Heart right ventricle (tissue), 16 donors: ENCODE results near the gene USP24. TPM values are rescaled to one million over a fixed set of nuclear protein-coding genes. Genes with fewer than 3 reads are reported as not detected.
A peak's percentile ranks its signal among the peaks of the same experiment; 100 is the strongest.

Source experiments
- ATAC-seq, 8 donors: fragments of 200-7000 bp; cut with Tn5 transposase; one replicate each; pipeline ENCODE4 v1.9.1; 2020; ENCODE audit warnings: mild to moderate bottlenecking in 8 of 8, moderate library complexity in 8 of 8, moderate number of reproducible peaks in 1 of 8
- DNase-seq, 2 donors: peaks; one replicate each; pipeline ENCODE4 v3.0.0-alpha.2; 2020
- H3K27ac ChIP-seq, 10 donors: fragments of 200-600 bp; sonication (generic) in 2 of 10; one replicate each; pipeline versions ENCODE4 v1.5.0 to v1.8.0; 2020 to 2022; ENCODE audit warnings: mild to moderate bottlenecking in 3 of 10
- H3K27me3 ChIP-seq, 7 donors: fragments of 200-600 bp; one replicate each; pipeline ENCODE4 v1.8.0; 2021 to 2022; ENCODE audit warnings: mild to moderate bottlenecking in 2 of 7
- H3K36me3 ChIP-seq, 9 donors: fragments of 200-600 bp; sonication (generic) in 1 of 9; one replicate each; pipeline versions ENCODE4 v1.5.0 to v1.8.0; 2020 to 2022; ENCODE audit warnings: mild to moderate bottlenecking in 2 of 9
- H3K4me1 ChIP-seq, 9 donors: fragments of 200-600 bp; sonication (generic) in 1 of 9; one replicate each; pipeline versions ENCODE4 v1.5.0 to v1.8.0; 2020 to 2022; ENCODE audit warnings: mild to moderate bottlenecking in 4 of 9
- H3K4me3 ChIP-seq, 10 donors: fragments of 200-600 bp; sonication (generic) in 2 of 10; one replicate each; pipeline versions ENCODE4 v1.5.0 to v1.8.0; 2020 to 2022; ENCODE audit warnings: mild to moderate bottlenecking in 7 of 10, moderate library complexity in 2 of 10
- H3K9me3 ChIP-seq, 11 donors: fragments of 200-600 bp in 10 of 11; sonication (generic) in 2 of 11; one replicate each; pipeline versions ENCODE4 v1.5.0 to v1.8.0; 2013 to 2022; ENCODE audit warnings: mild to moderate bottlenecking in 2 of 11, control low read depth in 1 of 11, moderate library complexity in 1 of 11
- CTCF ChIP-seq, 9 donors: fragments of 200-600 bp; sonication (generic) in 2 of 9; IDR thresholded peaks; one replicate each; pipeline versions ENCODE4 v1.5.0 to v1.8.0; 2021 to 2022; ENCODE audit warnings: antibody characterized with exemption in 9 of 9, mild to moderate bottlenecking in 5 of 9, moderate library complexity in 1 of 9
- WGBS, 2 donors: extraction: QIAGEN DNeasy Blood & Tissue Kit; methylation state at CpG; one replicate each; pipeline ENCODE4 v1.1.7; 2013; ENCODE audit warnings: inconsistent platforms in 1 of 2; 5-methylcytosine and 5-hydroxymethylcytosine counted together
- intact Hi-C, 10 donors: fragments of 100-400 bp; cut with DNase I; formaldehyde crosslinking; loops; one replicate each; pipeline versions ENCODE4 v1.11.1 to v1.14.2; 2022
- polyA plus RNA-seq, 2 donors: library from polyadenylated mRNA; stranded (reverse); fragments of 200-250 nt; gene quantifications; one replicate each; pipeline ENCODE4 v1.2.3, GENCODE V29; 2013
- total RNA-seq, 10 donors: library from RNA; stranded (reverse); fragmentation: NEBNext Ultra II Directional in 3 of 10; extraction: Animal tissue kit (Norgen Biotek cat#: 25700) in 3 of 10; gene quantifications; one replicate each; pipeline versions ENCODE4 v1.2.1 to v1.2.4, GENCODE V29; 2021 to 2023
- donor health status: Arrhythmogenic right ventricular cardiomyopathy.
- donor health status: ischemic (EF 13 %, LVEDD 7.1; RV severe dilation, severe dysfunction).
- donor health status: healthy with polysubstance abuse.
- donor health status: DM: no; HTN: yes; CAD: no.
- donor health status: DM: no; HTN: no; CAD: no.
- donor health status: ischemic (EF 25% LVEDD 6.9; RV normal size, moderate dysfunction).
- donor health status: ischemic (EF 25% LVEDD 5.7; RV mildly dilated, moderate dysfunction).
- donor health status: healthy.
- donor health status: DM: yes; HTN: yes; CAD: no.
- donor health status: Ischemic cardiomyopathy.
- donor health status: ischemic (EF 35%, LVEDD 5.7; RV mildly dilated, moderate dysfunction).
- donor health status: nonischemic (EF 11% LVEDD 7.7; RV severe dilation, severe dysfunction).
- donor health status: DM: yes; HTN: yes; CAD: no.
- donor health status: PGD.
- donor health status: ischemic (EF 29% LVEDD 5.4; RV normal size, mild dysfunction).
- donor health status: nonischemic (EF 23%, LVEDD 6.1; RV moderate dilation, normal function).

USP24 gene
- total and polyA plus RNA-seq, 12 donors: 7.1 to 49.7 (median 41.3) TPM

DNA sequence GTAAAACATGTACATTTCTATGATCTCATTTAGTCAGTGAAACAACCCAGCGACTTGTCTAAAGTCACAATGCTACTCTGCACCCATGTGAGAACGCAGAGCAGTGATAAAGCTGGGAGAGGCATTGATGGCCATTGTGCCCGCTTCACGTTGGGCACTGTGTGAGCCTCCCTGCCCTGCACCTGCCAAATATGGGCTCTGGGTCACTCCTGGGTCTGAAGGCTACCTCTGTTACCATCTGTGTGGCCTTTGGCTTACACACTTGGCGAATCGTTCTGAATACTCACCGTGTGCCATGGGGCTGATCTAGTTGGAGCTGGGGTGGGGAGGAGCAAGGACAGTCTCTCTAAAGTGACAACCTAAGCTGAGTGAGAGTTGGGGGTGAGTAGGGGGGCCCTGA is 145.9 kb downstream of the USP24 start:
- no peak for TF ChIP-seq CTCF (IDR thresholded peaks at IDR 0.05)
- Histone ChIP-seq H3K4me1 (peaks cover 7 to 56% (median 35%) of the 10 kb centered on the region in 9 donors), H3K4me3 (no peak overlapping the region), H3K36me3 (peaks cover 0 to 85% (median 37%) of the 10 kb centered on the region in 9 donors), H3K27ac (no peak overlapping the region), H3K9me3 (no peaks in the 10 kb centered on the region), H3K27me3 (no peaks in the 10 kb centered on the region)
- intact Hi-C loops: no loop called here
- DNase-seq: no peak
- WGBS, 2 donors: 88 to 89% methylated on average over 7 of the region's 7 CpGs
- no peak for ATAC-seq

GRCh38 chr1:55068638-55069037 is 146.5 kb downstream of the USP24 start:
- DNase-seq: no peak
- TF ChIP-seq CTCF (IDR thresholded peaks at IDR 0.05): no peak
- 94 to 97% methylated on average over 9 of the region's 9 CpGs for WGBS, 2 donors
- Histone ChIP-seq H3K4me3 (no peak overlapping the region), H3K9me3 (no peaks in the 10 kb centered on the region), H3K27ac (peak overlapping the region in 1 of 10 donors; percentile 16), H3K27me3 (no peaks in the 10 kb centered on the region), H3K4me1 (peaks cover 7 to 62% (median 41%) of the 10 kb centered on the region in 9 donors), H3K36me3 (peaks cover 0 to 79% (median 32%) of the 10 kb centered on the region in 9 donors)
- intact Hi-C loops: no loop called here
- no peak for ATAC-seq

DNA sequence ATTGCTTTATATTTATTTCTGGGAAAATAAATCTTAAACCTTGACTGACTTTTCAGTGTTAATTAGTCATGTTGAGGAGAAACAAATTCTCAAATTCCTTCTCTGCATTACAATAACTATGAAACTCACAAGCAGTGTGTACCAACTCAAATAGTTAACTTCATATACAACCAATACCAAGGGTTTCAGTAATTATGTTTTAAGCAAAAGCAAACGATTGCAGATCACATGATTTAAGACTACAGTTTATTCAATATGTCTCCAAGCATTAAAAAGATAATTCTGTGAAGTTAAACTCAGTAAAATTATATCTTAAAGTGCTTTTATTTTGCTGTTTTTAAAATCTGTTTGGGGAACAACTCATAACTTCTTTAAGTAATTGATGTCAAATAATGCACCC is 147.2 kb downstream of the USP24 start:
- intact Hi-C loops: no loop called here
- DNase-seq: no peak
- WGBS, 2 donors: 57 to 62% methylated on average over 1 of the region's 1 CpG
- Histone ChIP-seq H3K36me3 (peaks cover 0 to 71% (median 32%) of the 10 kb centered on the region in 9 donors), H3K4me1 (peaks cover 7 to 62% (median 41%) of the 10 kb centered on the region in 9 donors), H3K4me3 (no peak overlapping the region), H3K27me3 (no peaks in the 10 kb centered on the region), H3K9me3 (no peaks in the 10 kb centered on the region), H3K27ac (peak overlapping the region in 8 of 10 donors; percentile 42 to 83 (median 74))
- no peak for TF ChIP-seq CTCF (IDR thresholded peaks at IDR 0.05)
- ATAC-seq: no peak

DNA sequence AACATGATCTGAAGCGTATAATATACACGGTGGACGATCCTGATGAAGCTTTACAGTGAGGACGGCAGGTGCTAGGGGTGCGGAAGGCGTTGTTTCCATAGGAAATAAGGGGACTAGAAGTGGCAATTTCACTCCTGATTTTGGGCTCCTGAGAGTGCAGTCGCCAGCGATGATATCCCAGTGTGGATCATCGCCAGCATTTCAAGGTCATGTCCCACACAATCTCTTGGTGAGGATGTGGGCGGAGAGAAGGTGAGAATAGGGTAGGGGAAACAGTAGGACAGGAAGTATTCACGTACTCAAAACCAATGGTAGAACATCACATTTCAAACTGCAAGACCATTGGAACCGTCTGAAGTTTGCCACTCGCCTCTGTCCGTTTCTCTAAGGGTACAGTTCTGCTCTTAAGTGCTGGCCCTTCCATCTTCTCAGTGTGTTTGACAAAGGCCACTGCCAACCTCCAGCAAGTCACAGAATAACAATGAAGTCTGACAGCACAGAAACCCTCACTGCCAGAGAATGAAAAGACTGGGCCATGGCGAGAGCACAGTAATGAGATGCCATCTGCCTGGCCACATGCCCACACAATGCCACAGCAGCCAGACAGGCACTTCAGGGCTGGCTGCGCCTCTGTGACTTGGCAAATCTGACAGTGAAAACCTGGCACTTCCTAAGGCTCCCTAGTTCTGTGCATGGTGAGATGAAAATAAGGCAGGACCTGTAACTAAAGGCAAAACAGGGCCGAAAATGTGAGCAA is 148.0 kb downstream of the USP24 start:
- intact Hi-C loops: no loop called here
- H3K36me3 ChIP-seq: peaks cover 0 to 64% (median 26%) of the 10 kb centered on the region in 9 donors

More for the DNA sequence above, 148.0 kb downstream of the USP24 start:
- no peak for TF ChIP-seq CTCF (IDR thresholded peaks at IDR 0.05)
- no peaks in the 10 kb centered on the region for H3K27me3 ChIP-seq
- H3K4me1 ChIP-seq: peaks cover 7 to 62% (median 41%) of the 10 kb centered on the region in 9 donors
- H3K27ac ChIP-seq: peak overlapping the region in 9 of 10 donors; percentile 42 to 83 (median 72)
- no peaks in the 10 kb centered on the region for H3K9me3 ChIP-seq
- ATAC-seq (peak; percentile 56 to 82 (median 70)), DNase-seq (peak; percentile 74 to 76)
- no peak overlapping the region for H3K4me3 ChIP-seq
- 52 to 65% methylated on average over 17 of the region's 17 CpGs for WGBS, 2 donors
